Measurements from ENCODE around the gene TMEM255A.

GRCh38 chrX:120242813-120243212 is 68.4 kb downstream of the TMEM255A start:
- TF ChIP-seq CTCF (IDR thresholded peaks at IDR 0.05; ENCODE audit: poor library complexity, severe bottlenecking) (no peak), EZH2 (IDR thresholded peaks at IDR 0.05; ENCODE audit: borderline replicate concordance, insufficient read depth, low read length, poor library complexity, severe bottlenecking) (no peak), RAD21 (conservative IDR thresholded peaks at IDR 0.05) (no peak), POLR2AphosphoS5 (IDR thresholded peaks at IDR 0.05) (no peak), TAF1 (IDR thresholded peaks at IDR 0.05; ENCODE audit: low read depth) (no peak), MXI1 (conservative IDR thresholded peaks at IDR 0.05; ENCODE audit: poor library complexity, severe bottlenecking) (no peak), EP300 (conservative IDR thresholded peaks at IDR 0.05; ENCODE audit: poor library complexity, severe bottlenecking) (no peak), REST (IDR thresholded peaks at IDR 0.05; ENCODE audit: borderline replicate concordance) (no peak), SMC3 (conservative IDR thresholded peaks at IDR 0.05; ENCODE audit: poor library complexity) (no peak)
